T-helper 2 cell treated with Interferon-gamma antibody and Interleukin-4, amounts not matched to agents 100 ng/mL and 5 ng/mL, for 36 hours (primary cell): Measurements from ENCODE around the gene STK31. TPM values are rescaled to one million over a fixed set of nuclear protein-coding genes. Genes with fewer than 3 reads are reported as not detected.
"Not testable (repeated sequence)": the region's sequence is repeated elsewhere in the genome, so short reads cannot be mapped to it uniquely, and the experiment has no call there.

Experiments used
- intact Hi-C: fragments of 100-400 bp; cut with micrococcal nuclease; formaldehyde crosslinking; loops from one replicate; pipeline ENCODE4 v1.15.1; 2023
- total RNA-seq: library from RNA; stranded (reverse); gene quantifications from 2 replicates; pipeline ENCODE4 v1.2.3, GENCODE V29; 2022

The STK31 gene
- total RNA-seq, 1 donor from 2014 or later = 0.32 TPM

DNA sequence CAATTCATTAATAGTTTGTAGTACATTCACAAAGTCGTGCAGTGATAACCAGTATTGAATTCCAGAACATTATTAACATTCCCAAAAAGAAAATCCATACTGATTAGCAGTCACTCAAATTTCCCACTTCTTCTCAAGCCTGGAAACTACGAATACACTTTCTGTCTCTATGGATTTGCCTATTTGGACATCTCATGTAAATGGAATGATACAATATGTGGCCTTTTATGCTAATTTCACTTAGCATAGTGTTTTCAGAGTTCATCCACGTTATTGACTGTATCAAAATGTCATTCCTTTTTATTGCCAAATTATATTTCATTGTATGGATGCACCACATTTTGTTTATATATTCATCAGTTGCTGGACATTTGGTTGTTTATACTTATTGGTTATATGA is 78.8 kb downstream of the STK31 start:
- intact Hi-C loops = no loop called here

DNA sequence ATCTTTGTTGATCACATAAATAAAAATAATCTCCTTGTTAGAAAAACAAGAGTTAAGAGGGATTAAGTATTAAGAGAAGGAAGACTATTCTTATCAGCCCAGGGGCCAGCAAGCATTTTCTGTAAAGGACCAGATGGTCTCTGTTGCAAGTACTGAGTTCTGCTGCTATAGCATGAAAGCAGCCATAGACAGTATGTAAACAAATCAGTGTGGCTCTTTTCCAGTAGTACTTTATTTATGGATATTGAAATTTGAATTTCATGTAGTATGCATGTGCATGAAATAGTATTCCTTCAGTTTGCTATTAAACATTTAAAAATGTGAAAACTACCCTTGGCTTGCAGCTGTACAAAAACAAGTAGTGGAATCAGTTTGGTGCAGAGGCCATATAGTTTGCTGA is 81.7 kb downstream of the STK31 start:
- intact Hi-C loops = no loop called here

DNA sequence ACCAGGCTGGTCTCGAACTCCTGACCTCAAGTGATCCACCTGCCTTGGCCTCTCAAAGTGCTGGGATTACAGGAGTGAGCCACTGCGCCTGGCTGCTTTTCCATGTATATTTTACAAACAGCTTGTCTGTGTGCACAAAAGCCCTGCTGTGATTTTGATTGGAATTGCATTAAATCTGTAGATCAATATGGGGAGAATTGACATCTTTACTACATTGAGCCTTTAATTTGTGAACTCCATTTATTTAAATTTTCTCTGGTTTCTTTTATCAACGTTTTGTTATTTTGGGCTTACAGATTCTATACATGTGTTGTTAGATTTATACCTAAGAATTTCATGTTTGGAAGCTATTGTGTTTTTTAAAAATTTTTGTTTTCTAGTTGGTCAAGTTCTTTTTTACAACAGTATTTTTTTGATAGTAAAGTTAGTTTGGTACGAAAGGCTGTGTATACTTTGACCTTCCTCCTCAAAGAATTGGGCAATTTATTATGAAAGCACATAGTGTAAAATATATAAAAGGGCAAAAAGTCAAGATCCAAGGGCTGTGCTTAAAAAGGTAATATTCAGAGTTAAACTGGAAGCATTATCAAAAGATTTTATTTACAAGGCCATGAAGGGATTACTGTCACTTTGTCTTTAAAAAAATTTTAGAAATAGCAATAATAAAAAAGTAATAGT is 92.8 kb downstream of the STK31 start:
- intact Hi-C loops = no loop called here

- intact Hi-C loops = no loop called here
These were observed 94.7 kb downstream of the STK31 start for GRCh38 chr7:23804707-23805106.

GRCh38 chr7:23808421-23808820 is 98.4 kb downstream of the STK31 start:
- intact Hi-C loops = no loop called here

DNA sequence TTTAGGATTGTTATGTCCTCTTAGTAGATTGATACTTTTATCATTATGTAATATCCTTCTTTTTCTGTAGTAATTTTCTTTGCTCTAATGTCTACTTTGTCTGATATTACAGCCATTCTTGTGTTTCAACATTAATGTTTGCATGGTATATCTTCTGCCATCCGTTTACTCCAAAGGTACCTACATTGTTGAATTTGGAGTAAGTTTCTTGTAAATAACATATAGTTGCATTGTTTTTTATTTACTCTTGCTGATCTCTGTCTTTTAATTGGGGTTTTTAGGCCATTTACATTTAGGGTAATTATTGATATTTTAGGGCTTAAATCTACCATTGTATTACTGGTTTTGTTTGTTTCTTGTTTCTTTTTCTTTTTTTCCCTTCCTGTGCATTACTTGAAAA is 100.1 kb downstream of the STK31 start:
- intact Hi-C loops = no loop called here

- intact Hi-C loops = no loop called here
These were observed 101.5 kb downstream of the STK31 start for GRCh38 chr7:23811540-23811939.

DNA sequence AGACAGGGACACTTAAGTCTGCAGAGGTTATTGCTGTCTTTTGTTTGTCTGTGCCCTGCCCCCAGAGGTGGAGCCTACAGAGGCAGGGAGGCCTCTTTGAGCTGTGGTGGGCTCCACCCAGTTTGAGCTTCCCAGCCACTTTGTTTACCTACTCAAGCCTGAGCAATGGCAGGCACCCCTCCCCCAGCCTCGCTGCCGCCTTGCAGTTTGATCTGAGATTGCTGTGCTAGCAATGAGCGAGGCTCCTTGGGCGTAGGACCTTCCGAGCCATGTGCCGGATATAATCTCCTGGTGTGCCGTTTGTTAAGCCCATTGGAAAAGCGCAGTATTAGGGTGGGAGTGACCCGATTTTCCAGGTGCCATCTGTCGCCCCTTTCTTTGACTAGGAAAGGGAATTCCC is 118.1 kb downstream of the STK31 start:
- intact Hi-C loops = not testable (repeated sequence)

DNA sequence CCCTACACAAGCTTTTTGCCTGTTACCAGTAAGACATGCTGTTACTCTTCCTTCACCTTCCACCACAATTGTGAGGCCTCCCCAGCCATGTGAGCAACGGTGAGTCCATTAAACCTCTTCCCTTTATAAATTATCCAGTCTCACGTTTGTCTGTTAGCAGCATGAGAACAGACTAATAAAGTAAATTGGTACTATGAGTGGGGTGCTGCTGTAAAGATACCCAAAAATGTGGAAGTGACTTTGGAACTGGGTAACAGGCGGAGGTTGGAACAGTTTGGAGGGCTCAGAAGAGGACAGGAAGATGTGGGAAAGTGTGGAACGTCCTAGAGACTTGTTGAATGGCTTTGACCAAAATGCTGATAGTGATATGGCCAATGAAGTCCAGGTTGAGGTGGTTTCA is 122.7 kb downstream of the STK31 start:
- intact Hi-C loops = not testable (repeated sequence)

DNA sequence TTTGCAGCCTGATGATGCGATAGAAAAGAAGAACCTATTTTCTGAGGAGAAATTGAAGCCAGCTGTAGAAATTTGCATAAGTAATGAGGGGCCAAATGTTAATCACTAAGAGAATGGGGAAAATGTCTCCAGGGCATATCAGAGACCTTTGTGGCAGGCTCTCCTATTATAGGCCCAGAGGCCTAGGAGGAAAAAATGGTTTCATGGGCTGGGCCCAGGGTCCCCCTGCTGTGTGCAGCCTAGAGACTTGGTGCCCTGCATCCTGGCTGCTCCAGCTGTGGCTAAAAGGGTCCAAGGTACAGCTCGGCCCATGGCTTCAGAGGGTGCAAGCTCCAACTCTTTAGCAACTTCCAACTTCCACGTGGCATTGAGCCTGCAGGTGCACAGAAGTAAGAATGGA is 123.4 kb downstream of the STK31 start:
- intact Hi-C loops = no loop called here

- intact Hi-C loops = not testable (repeated sequence)
These were observed 134.8 kb downstream of the STK31 start for GRCh38 chr7:23844837-23845236.

DNA sequence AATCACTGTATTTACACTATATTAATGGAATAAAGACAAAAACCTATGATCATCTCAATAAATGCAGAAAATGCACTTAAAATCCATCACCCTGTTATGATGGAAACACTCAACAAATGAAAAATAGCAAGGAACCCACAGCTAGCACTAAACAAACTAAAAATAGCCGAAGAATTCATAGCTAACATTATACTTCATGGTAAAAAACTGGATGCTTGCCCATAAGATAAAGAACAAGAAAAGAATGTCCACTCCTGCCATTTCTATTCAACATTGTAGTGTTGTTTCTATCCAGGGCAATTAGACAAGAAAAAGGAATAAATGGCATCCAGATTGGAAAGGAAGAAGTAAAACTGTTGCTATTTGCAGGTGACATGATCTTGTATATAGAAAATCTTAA is 142.1 kb downstream of the STK31 start:
- intact Hi-C loops = no loop called here

DNA sequence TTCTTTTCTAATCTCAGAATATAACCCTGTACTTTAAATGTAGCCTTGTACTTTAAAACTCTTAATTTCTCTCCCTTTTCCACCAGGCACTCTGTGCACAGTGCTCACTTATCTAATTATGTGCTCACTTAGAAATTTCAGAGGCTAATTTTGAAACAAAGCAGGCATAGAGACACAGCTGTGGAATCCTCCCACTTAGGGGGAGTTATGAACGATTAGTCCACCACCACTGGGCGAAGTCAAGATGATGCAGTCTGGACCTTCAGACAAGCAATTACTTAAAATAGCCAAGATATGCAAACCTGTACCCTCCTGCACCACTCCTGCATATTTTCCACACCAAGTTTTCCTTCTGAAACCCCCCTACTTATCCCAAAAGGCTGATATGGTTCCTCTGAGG is 143.0 kb downstream of the STK31 start:
- intact Hi-C loops = no loop called here

DNA sequence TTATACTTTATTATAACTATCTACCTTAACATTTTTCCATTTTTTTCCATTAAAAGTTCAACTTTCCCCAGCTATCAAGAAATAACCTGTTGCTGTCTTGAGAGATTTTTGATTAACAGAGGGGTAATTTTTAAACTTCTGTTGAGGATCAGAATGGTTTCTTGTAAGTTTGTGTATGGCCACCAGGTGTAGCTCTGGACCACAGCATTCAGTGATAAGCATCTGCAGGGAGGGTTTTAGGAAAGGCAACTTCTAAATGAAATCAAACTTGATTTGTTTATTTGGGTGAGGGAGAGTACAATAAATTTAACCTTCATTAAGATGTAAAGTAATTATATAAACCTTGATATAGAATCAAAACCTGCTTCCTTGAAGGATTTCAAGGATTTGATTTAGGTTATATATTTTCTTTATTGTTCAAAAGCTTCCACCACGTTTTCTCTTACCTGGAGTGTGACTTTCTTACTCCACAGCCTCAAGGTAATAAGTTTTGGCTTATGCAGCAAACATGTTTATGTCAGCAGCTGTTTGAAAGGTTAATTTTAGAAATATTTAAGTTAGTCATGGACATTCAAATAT is 153.3 kb downstream of the STK31 start:
- intact Hi-C loops = loop anchor here (1.0 kb wide), 1 partner anchor 519 kb away; no protein-coding TSS in a partner anchor

DNA sequence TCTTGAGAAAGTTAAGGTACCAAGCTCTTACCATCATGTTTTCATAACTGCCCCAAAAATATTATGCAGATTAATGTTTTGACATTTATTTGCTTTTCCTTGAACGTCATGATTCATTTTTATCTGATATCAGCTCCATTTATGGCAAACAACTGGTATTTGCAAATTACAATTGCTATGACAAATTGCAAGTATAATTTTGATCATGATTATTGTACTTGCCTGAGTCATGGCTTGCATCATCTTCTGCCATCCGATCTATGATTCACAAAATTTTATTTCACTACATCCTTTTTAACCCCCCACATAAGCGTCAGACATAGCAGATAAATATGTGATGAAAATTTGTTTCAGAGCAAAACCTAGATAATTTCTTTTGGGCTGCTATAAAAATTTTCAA is 155.0 kb downstream of the STK31 start:
- intact Hi-C loops = no loop called here

- intact Hi-C loops = no loop called here
These were observed 163.3 kb downstream of the STK31 start for GRCh38 chr7:23873306-23873705.

GRCh38 chr7:23876526-23876925 is 166.5 kb downstream of the STK31 start:
- intact Hi-C loops = not testable (repeated sequence)

Other genes starting within 250 kb of the STK31 start
- gene IGF2BP3, start 239.7 kb upstream of the STK31 start, total RNA-seq = 13.3 and 15.0 TPM in 2 replicates
- 125 and 131 TPM in 2 replicates for gene TRA2A, start 178.2 kb upstream of the STK31 start, total RNA-seq
- gene CCDC126, start 112.8 kb upstream of the STK31 start, total RNA-seq = 5.7 and 7.0 TPM in 2 replicates
- 2.5 and 3.6 TPM in 2 replicates for gene FAM221A, start 30.0 kb upstream of the STK31 start, total RNA-seq